WTC11 (cell line): Measurements from ENCODE around the gene SHCBP1. TPM values are rescaled to one million over a fixed set of nuclear protein-coding genes. Genes with fewer than 3 reads are reported as not detected.

Source experiments
- ATAC-seq: fragments of 200-7000 bp; cut with Tn5 transposase; 2 replicates; pipeline ENCODE4 v1.10.0; 2021; ENCODE audit warnings: mild to moderate bottlenecking, moderate library complexity
- CTCF ChIA-PET: fragments of 300-600 bp; sonication (Branson Sonifier 250); formaldehyde crosslinking; loops from one replicate; lab custom pipeline; 2021; ENCODE audit warnings: antibody characterized with exemption; lab: Charles Lee
- POLR2A ChIA-PET: fragments of 350-600 bp; sonication (Branson Sonifier 250); formaldehyde crosslinking; loops from one replicate; lab custom pipeline; 2021; ENCODE audit warnings: antibody characterized with exemption; lab: Charles Lee
- DNase-seq: peaks from one replicate; pipeline ENCODE4 v3.0.0; 2021; ENCODE audit warnings: low spot score
- H3K27ac Mint-ChIP-seq: 2 replicates; pipeline ENCODE4 v1.8.0; 2021; ENCODE audit warnings: mixed read lengths
- H3K27me3 Mint-ChIP-seq: 2 replicates; pipeline ENCODE4 v1.8.0; 2021; ENCODE audit warnings: low read depth, mild to moderate bottlenecking, moderate library complexity, mixed read lengths
- H3K36me3 Mint-ChIP-seq: 2 replicates; pipeline ENCODE4 v1.8.0; 2021; ENCODE audit warnings: mixed read lengths
- H3K4me1 Mint-ChIP-seq: 2 replicates; pipeline ENCODE4 v1.8.0; 2022; ENCODE audit warnings: mixed read lengths
- H3K4me3 Mint-ChIP-seq: 2 replicates; pipeline ENCODE4 v1.8.0; 2021; ENCODE audit warnings: mild to moderate bottlenecking, moderate library complexity, mixed read lengths
- H3K9me3 Mint-ChIP-seq: 2 replicates; pipeline ENCODE4 v1.8.0; 2021; ENCODE audit warnings: mixed read lengths
- CREM ChIP-seq: sonication (generic); formaldehyde crosslinking; IDR thresholded peaks from 2 replicates; pipeline ENCODE4 v1.8.1; 2022; ENCODE audit warnings: mild to moderate bottlenecking, missing genetic modification reagents, moderate library complexity
- ELF4 ChIP-seq: sonication (generic); formaldehyde crosslinking; IDR thresholded peaks from 2 replicates; pipeline ENCODE4 v1.8.1; 2022; ENCODE audit warnings: low read depth, mild to moderate bottlenecking, moderate library complexity, missing genetic modification reagents
- ESRRA ChIP-seq: sonication (generic); formaldehyde crosslinking; IDR thresholded peaks from 2 replicates; pipeline ENCODE4 v1.8.1; 2022; ENCODE audit warnings: mild to moderate bottlenecking, missing genetic modification reagents, borderline replicate concordance
- FOXK1 ChIP-seq: sonication (generic); formaldehyde crosslinking; IDR thresholded peaks from 2 replicates; pipeline ENCODE4 v1.8.0; 2022; ENCODE audit warnings: mild to moderate bottlenecking, moderate library complexity, missing genetic modification reagents
- GABPB1 ChIP-seq: sonication (generic); formaldehyde crosslinking; IDR thresholded peaks from 2 replicates; pipeline ENCODE4 v1.8.1; 2023; ENCODE audit warnings: mild to moderate bottlenecking, missing genetic modification reagents
- JAZF1 ChIP-seq: fragments of 250-450 bp; sonication (Bioruptor Pico); IDR thresholded peaks from 2 replicates; pipeline ENCODE4 v1.9.0; 2021; ENCODE audit warnings: moderate library complexity, mild to moderate bottlenecking, inconsistent platforms
- JUN ChIP-seq: sonication (generic); formaldehyde crosslinking; IDR thresholded peaks from 2 replicates; pipeline ENCODE4 v1.8.0; 2023; ENCODE audit warnings: mild to moderate bottlenecking, missing genetic modification reagents
- KAT7 ChIP-seq: sonication (generic); formaldehyde crosslinking; IDR thresholded peaks from 2 replicates; pipeline ENCODE4 v1.8.1; 2023; ENCODE audit warnings: missing genetic modification reagents, mild to moderate bottlenecking, borderline replicate concordance
- MAX ChIP-seq: sonication (generic); formaldehyde crosslinking; IDR thresholded peaks from 2 replicates; pipeline ENCODE4 v1.8.0; 2022; ENCODE audit warnings: mild to moderate bottlenecking, missing genetic modification reagents
- NFE2L1 ChIP-seq: sonication (generic); formaldehyde crosslinking; IDR thresholded peaks from 2 replicates; pipeline ENCODE4 v1.8.1; 2023; ENCODE audit warnings: missing genetic modification reagents
- NR1H2 ChIP-seq: sonication (generic); formaldehyde crosslinking; IDR thresholded peaks from 2 replicates; pipeline ENCODE4 v1.9.0; 2021; ENCODE audit warnings: mild to moderate bottlenecking, moderate library complexity, missing genetic modification reagents
- PRRX2 ChIP-seq: fragments of 250-450 bp; sonication (Bioruptor Pico); IDR thresholded peaks from 2 replicates; pipeline ENCODE4 v1.8.0; 2021; ENCODE audit warnings: mild to moderate bottlenecking
- SMAD4 ChIP-seq: sonication (generic); formaldehyde crosslinking; IDR thresholded peaks from 2 replicates; pipeline ENCODE4 v1.8.0; 2022; ENCODE audit warnings: mild to moderate bottlenecking, missing genetic modification reagents
- TP53 ChIP-seq: sonication (generic); formaldehyde crosslinking; IDR thresholded peaks from 2 replicates; pipeline ENCODE4 v1.8.1; 2023; ENCODE audit warnings: mild to moderate bottlenecking, missing genetic modification reagents
- ZNF219 ChIP-seq: sonication (generic); formaldehyde crosslinking; IDR thresholded peaks from 2 replicates; pipeline ENCODE4 v1.8.0; 2023; ENCODE audit warnings: missing genetic modification reagents, mild to moderate bottlenecking, borderline replicate concordance
- ZNF263 ChIP-seq: sonication (generic); formaldehyde crosslinking; IDR thresholded peaks from 2 replicates; pipeline ENCODE4 v1.8.1; 2022; ENCODE audit warnings: low read depth, mild to moderate bottlenecking, moderate library complexity, missing genetic modification reagents
- ZNF416 ChIP-seq: fragments of 250-450 bp; sonication (Bioruptor Pico); IDR thresholded peaks from 2 replicates; pipeline ENCODE4 v1.9.0; 2021; ENCODE audit warnings: mild to moderate bottlenecking, inconsistent platforms
- ZNF512 ChIP-seq: sonication (generic); formaldehyde crosslinking; IDR thresholded peaks from 2 replicates; pipeline ENCODE4 v1.8.1; 2022; ENCODE audit warnings: missing genetic modification reagents, borderline replicate concordance
- ZNF532 ChIP-seq: fragments of 250-450 bp; sonication (Bioruptor Pico); IDR thresholded peaks from 2 replicates; pipeline ENCODE4 v1.9.0; 2021; ENCODE audit warnings: mild to moderate bottlenecking, borderline replicate concordance
- total RNA-seq: library from RNA; stranded (reverse); gene quantifications from 3 replicates; pipeline ENCODE4 v1.2.3, GENCODE V29; 2021

SHCBP1 gene
- total RNA-seq, 1 experiment from 2014 or later, result 20.2 TPM

- TF ChIP-seq PRRX2 (CRISPR knock-in tag) (no peak), CREM (CRISPR knock-in tag) (no peak), ESRRA (CRISPR knock-in tag) (no peak)
- TF ChIP-seq, all 79 proteins: peak for 0
Observed at GRCh38 chr16:46573834-46574159, 47.4 kb downstream of the SHCBP1 start (continued).

- ChIA-PET CTCF (no interaction called here), POLR2A (no interaction called here)
- DNase-seq (no peak), ATAC-seq (peak; percentile 31; the same call in 1 of the 2 replicates)
- no peaks in the 10 kb centered on the region for H3K4me1 Mint-ChIP-seq
- 0 out of 2 replicates have a peak, but pooled peaks cover 5% of the 10 kb centered on the region for H3K9me3 Mint-ChIP-seq
- no peak for TF ChIP-seq ZNF532 (CRISPR knock-in tag)
- TF ChIP-seq GABPB1 (CRISPR knock-in tag), result peak; percentile 39; the same call in 1 of the 2 replicates
- H3K27me3 Mint-ChIP-seq, result no peaks in the 10 kb centered on the region
- H3K36me3 Mint-ChIP-seq, result no peaks in the 10 kb centered on the region
- H3K4me3 Mint-ChIP-seq, result no peak overlapping the region
- H3K27ac Mint-ChIP-seq, result no peak overlapping the region
Observed at GRCh38 chr16:46573008-46573833, 48.0 kb downstream of the SHCBP1 start.

GRCh38 chr16:46569231-46569735 is 51.9 kb downstream of the SHCBP1 start:
- ChIA-PET CTCF (interaction anchor here (0.8 kb wide), 1 partner anchor 15 kb away, joined by 3 read pairs; no protein-coding TSS in a partner anchor), POLR2A (no interaction called here)
- 0 out of 2 replicates have a peak, but pooled peaks cover 5% of the 10 kb centered on the region for H3K9me3 Mint-ChIP-seq
- no peaks in the 10 kb centered on the region for H3K36me3 Mint-ChIP-seq
- no peak overlapping the region for H3K4me3 Mint-ChIP-seq
- H3K27ac Mint-ChIP-seq, result no peak overlapping the region
- no peaks in the 10 kb centered on the region for H3K4me1 Mint-ChIP-seq
- H3K27me3 Mint-ChIP-seq, result no peaks in the 10 kb centered on the region
- DNase-seq (no peak), ATAC-seq (peak; percentile 36)
- no peak for TF ChIP-seq GABPB1 (CRISPR knock-in tag)
- no peak for TF ChIP-seq KAT7
- no peak for TF ChIP-seq JUN
- TF ChIP-seq JAZF1 (CRISPR knock-in tag), result no peak
- no peak for TF ChIP-seq SMAD4 (CRISPR knock-in tag)
- no peak for TF ChIP-seq FOXK1 (CRISPR knock-in tag)
- TF ChIP-seq ZNF512 (CRISPR knock-in tag), result no peak
- TF ChIP-seq ZNF263 (CRISPR knock-in tag), result no peak
- no peak for TF ChIP-seq ZNF219 (CRISPR knock-in tag)
- TF ChIP-seq NR1H2 (CRISPR knock-in tag), result no peak
- no peak for TF ChIP-seq NFE2L1 (CRISPR knock-in tag)
- no peak for TF ChIP-seq MAX (CRISPR knock-in tag)
- TF ChIP-seq TP53 (CRISPR knock-in tag), result no peak
- TF ChIP-seq ELF4 (CRISPR knock-in tag), result no peak
- no peak for TF ChIP-seq ZNF416 (CRISPR knock-in tag)
